ENCODE data around the gene TMEM106B.

Gene TMEM106B

GRCh38 chr7:12228024-12228423 is 16.9 kb downstream of the TMEM106B start:
- no peak for DNase-seq

DNA sequence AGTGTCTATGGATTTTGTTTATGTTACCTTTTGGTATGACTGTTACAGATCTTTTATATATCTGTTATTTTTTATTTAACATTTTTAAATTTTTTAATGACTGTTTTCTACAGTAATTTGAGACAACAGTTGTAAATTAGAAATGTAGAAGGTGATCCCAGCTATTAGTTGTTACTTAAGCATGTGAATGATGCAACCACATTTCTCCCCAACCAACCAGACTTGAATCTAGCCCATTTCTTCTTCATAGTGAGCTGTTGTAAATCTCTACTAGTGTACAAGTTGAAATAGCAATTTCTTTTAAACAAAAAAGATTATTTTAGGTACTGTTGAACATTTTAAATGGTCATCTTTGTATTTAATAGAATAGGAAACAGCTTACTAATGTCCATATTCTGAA is 18.0 kb downstream of the TMEM106B start:
- DNase-seq = no peak

DNA sequence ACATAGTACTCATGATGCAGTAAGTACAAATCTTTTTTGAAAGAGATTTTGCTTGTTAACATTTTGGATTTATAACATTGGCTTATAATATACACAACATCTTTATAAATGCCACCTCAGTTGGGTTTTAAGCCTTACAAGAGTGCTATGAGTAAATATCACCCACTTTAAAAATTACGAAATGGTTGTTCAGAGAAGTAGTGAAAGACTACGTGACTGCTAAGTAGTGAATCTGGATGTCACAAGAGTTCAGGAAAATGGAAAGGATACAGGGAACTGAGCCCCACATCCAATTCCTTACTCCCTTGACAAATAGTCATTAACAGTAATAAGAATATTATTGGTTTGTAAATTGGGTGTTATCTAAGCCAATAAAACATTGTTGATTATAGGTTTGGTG is 20.0 kb downstream of the TMEM106B start:
- no peak for DNase-seq

GRCh38 chr7:12233175-12233574 is 22.1 kb downstream of the TMEM106B start:
- DNase-seq = no peak

DNA sequence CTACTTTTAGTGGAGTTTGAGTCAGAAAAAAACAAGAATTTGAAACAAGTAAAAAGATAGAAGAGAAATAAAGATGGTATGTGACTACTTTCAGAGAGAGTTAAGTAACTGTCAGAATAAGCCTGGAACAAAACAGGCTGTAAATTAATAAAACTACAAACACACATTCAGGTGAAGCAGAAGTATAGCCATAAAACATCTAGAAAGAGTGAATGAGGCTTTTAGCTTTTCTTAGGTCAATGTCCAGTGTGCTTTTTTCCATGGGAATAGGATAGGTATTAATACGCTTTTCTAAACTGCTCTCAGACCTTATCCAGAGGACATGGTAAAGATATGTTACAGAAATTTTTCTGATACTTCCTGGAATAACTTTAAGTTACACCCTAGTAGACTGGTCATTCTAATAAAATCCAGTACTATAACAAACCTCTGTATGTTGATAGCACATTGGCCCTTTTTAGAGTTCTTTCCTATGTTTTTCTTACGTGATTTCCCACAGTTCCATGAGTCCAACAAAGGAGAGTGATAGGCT is 23.3 kb downstream of the TMEM106B start:
- DNase-seq = no peak

GRCh38 chr7:12235970-12236369 is 24.9 kb downstream of the TMEM106B start:
- DNase-seq = no peak

DNA sequence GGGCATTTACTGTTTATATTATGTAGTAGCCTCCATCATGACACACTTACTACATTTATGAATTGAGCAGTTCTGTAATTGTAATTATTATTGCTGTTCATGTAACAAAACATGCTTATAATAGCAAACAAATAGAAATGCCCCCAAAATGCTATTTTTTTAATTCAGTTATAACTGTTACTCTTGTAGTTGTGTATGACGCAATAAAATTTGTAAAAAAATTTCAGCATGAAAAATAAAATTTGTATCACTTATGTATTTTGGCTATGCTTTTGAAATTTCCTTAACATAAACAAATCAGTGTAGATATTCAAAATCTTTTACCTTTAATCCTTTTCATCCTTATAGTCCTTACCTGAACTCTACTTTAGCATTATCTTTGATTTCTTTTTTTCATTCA is 25.9 kb downstream of the TMEM106B start:
- no peak for DNase-seq

GRCh38 chr7:12239806-12240205 is 28.7 kb downstream of the TMEM106B start:
- DNase-seq = no peak

DNA sequence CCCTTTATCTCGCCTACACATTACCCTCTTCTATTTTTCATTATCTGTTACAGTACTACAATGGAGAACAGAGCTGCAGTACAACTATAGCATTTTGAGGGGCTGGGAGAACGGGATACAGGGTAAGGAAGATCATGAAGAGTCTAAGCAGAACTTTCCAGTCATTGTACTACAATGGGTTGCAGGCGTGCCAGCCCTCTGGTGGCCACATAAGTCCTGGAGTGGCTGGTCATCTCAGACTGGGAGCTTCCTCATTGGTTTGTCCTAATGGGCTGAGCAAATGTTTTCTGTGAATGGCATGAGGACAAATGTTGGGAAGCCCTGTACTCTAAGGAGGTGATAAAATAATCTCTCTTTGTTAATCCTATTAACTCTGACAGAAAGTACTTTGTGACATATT is 33.0 kb downstream of the TMEM106B start:
- DNase-seq = no peak

- DNase-seq = no peak
Measured at GRCh38 chr7:12244694-12245093, 33.6 kb downstream of the TMEM106B start.

GRCh38 chr7:12249706-12250105 is 38.6 kb downstream of the TMEM106B start:
- no peak for DNase-seq

GRCh38 chr7:12250232-12250631 is 39.1 kb downstream of the TMEM106B start:
- no peak for DNase-seq

- no peak for DNase-seq
Measured at GRCh38 chr7:12256090-12256489, 45.0 kb downstream of the TMEM106B start.

- DNase-seq = no peak
Measured at GRCh38 chr7:12257582-12257981, 46.5 kb downstream of the TMEM106B start.

DNA sequence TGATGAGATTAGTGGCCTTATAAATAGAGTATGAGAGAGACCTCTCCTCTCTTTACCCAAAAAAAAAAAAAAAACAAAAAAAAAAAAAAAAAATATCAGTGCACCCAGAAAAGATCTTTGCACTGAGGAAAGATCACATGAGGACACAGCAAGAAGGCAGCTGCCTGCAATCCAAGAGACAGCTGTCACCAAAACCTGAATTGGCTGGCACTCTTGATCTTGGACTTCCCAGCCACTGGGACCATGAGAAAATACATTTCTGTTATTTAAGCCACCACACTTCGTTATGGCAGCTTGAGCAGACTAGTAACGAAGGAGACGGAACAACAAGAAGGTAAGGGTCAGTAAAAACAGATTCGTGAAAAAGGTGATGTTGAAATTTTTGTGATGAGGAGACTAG is 47.0 kb downstream of the TMEM106B start:
- no peak for DNase-seq

DNA sequence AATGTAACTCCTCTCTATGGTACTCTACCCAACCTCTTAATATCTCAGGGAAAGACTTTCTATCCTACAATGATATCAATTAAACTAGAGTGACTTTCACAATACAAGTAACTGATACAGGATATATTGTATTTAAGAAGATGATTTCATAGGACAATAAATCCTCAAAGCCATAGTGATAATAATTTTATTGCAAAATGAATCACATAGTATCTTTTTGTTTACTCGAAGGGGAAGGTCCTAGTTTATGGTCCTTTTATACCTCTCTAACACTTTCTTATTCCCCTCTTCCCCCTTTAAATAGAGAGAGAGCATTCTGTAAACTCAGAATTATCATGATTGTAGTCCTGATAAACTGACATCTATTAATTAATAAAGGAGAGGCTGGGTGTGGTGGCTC is 56.4 kb downstream of the TMEM106B start:
- no peak for DNase-seq

- DNase-seq = no peak
Measured at GRCh38 chr7:12269100-12269895, 58.2 kb downstream of the TMEM106B start.

GRCh38 chr7:12281038-12281437 is 69.9 kb downstream of the TMEM106B start:
- no peak for DNase-seq

- DNase-seq = no peak
Measured at GRCh38 chr7:12287901-12288300, 76.8 kb downstream of the TMEM106B start.

- no peak for DNase-seq
Measured at GRCh38 chr7:12289996-12290395, 78.9 kb downstream of the TMEM106B start.

DNA sequence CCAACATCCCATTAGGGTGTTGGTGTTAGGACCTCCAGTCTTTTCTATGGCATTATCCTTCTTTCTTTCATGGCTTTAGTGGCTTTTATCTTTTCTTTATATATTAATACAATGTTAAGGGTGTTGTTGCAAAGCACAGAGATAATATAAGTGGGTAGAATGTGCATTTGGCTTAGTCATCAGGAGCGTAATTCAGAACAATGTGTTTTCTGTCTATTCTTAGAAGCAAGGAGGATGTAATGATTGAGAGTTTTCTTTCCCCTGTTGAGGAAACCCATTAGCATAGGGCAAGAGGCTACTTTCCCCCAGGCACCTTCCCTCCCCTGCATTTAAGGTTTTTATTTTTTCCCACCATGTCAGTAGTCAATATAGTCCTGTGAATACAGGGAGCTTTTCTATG is 79.7 kb downstream of the TMEM106B start:
- DNase-seq = no peak

DNA sequence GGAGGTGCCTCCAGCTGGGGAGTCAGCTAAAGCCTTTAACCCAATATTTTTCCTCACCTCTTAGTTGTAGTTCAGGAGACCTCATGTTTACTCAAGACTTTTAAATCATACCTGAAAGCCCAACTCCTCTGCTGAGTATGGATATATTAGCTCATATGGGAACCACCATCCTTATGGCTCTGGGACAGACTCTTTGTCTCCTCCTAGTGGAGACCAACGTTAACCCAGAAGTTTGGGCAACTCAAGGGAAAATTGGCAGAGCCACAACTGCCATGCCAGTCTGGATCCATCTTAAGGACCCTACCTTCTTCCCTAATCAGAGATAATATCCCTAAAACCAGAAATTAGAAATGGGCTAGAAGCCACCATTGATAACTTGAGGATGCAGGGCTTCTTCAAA is 80.8 kb downstream of the TMEM106B start:
- DNase-seq = no peak
